Esophagus squamous epithelium (tissue), 5 donors: ENCODE results near the gene ARL8B. TPM values are rescaled to one million over a fixed set of nuclear protein-coding genes. Genes with fewer than 3 reads are reported as not detected.

Experiments used
- DNase-seq: peaks from one replicate; lab custom pipeline; 2025; lab: John Stamatoyannopoulos, UW
- H3K27ac ChIP-seq, 4 donors: fragments of 200-600 bp; sonication (generic); one replicate each; pipeline ENCODE4 v1.5.1; 2016 to 2019; ENCODE audit warnings: mild to moderate bottlenecking in 1 of 4
- H3K27me3 ChIP-seq, 4 donors: fragments of 200-600 bp; sonication (generic); 1 replicate in 3 of 4; 2 replicates in 1 of 4; pipeline versions ENCODE4 v1.5.1 to v1.6.0; 2017 to 2021; ENCODE audit warnings: antibody characterized with exemption in 1 of 4
- H3K36me3 ChIP-seq, 3 donors: fragments of 200-600 bp; sonication (generic); one replicate each; pipeline ENCODE4 v1.5.1; 2016 to 2019
- H3K4me1 ChIP-seq, 3 donors: fragments of 200-600 bp; sonication (generic); one replicate each; pipeline ENCODE4 v1.5.1; 2017 to 2019
- H3K4me3 ChIP-seq, 4 donors: fragments of 200-600 bp; sonication (generic); 1 replicate in 3 of 4; 2 replicates in 1 of 4; pipeline ENCODE4 v1.5.1; 2016 to 2019; ENCODE audit warnings: mild to moderate bottlenecking in 2 of 4, moderate library complexity in 1 of 4
- H3K9me3 ChIP-seq, 3 donors: fragments of 200-600 bp; sonication (generic); one replicate each; pipeline ENCODE4 v1.5.1; 2016 to 2019
- CTCF ChIP-seq, 6 experiments: fragments of 450-650 bp in 4 of 6; fragments of 200-600 bp in 2 of 6; sonication (generic) in 2 of 6; IDR thresholded peaks; one replicate each; pipeline ENCODE4 v1.5.1; 2016 to 2019; ENCODE audit warnings: antibody characterized with exemption in 6 of 6, mild to moderate bottlenecking in 4 of 6, moderate library complexity in 4 of 6
- POLR2A ChIP-seq, 4 donors: fragments of 450-650 bp; IDR thresholded peaks; one replicate each; pipeline ENCODE4 v1.6.1; 2017; ENCODE audit warnings: antibody characterized with exemption in 4 of 4, mild to moderate bottlenecking in 4 of 4, moderate library complexity in 3 of 4
- WGBS, 2 donors: methylation state at CpG; one replicate each; pipeline ENCODE4 v1.1.5; 2018; 5-methylcytosine and 5-hydroxymethylcytosine counted together
- intact Hi-C: fragments of 100-400 bp; cut with DNase I; formaldehyde crosslinking; loops from one replicate; pipeline ENCODE4 v1.15.0; 2022
- small RNA-seq, 4 donors: library from RNA; depleted of rRNA; stranded (forward); fragments of <200 nt; gene quantifications; one replicate each; pipeline ENCODE3, GENCODE V24; 2016
- total RNA-seq, 4 donors: library from RNA; depleted of rRNA; stranded (reverse); fragments of >200 nt; gene quantifications; one replicate each; pipeline ENCODE4 v1.1.0, GENCODE V29; 2016
- donor health status: DM: yes; HTN: yes; CAD: no.

ARL8B gene
- total RNA-seq, 4 donors from 2014 or later = 42.9 to 71.9 (median 51.7) TPM

GRCh38 chr3:5227812-5228211 lies 105.7 kb downstream of the ARL8B start:
- Histone ChIP-seq H3K36me3 (no peaks in the 10 kb centered on the region), H3K27ac (no peak overlapping the region), H3K4me3 (no peak overlapping the region), H3K9me3 (no peaks in the 10 kb centered on the region), H3K27me3 (peaks cover 0 to 30% (median 0%) of the 10 kb centered on the region in 4 donors), H3K4me1 (no peaks in the 10 kb centered on the region)
- TF ChIP-seq CTCF (IDR thresholded peaks at IDR 0.05) = no peak
- WGBS, 2 donors = 36 to 55% methylated on average over 5 to 6 of the region's 6 CpGs
- no peak for DNase-seq
- intact Hi-C loops = no loop called here

- no peaks in the 10 kb centered on the region for H3K36me3 ChIP-seq
- peaks cover 0 to 30% (median 0%) of the 10 kb centered on the region in 4 donors for H3K27me3 ChIP-seq
- no peak overlapping the region for H3K27ac ChIP-seq
- TF ChIP-seq POLR2A (IDR thresholded peaks at IDR 0.05) (no peak), CTCF (IDR thresholded peaks at IDR 0.05) (no peak)
- H3K9me3 ChIP-seq = no peaks in the 10 kb centered on the region
- H3K4me3 ChIP-seq = no peak overlapping the region
- no peak for DNase-seq
- no peaks in the 10 kb centered on the region for H3K4me1 ChIP-seq
- 47 to 63% methylated on average over 2 of the region's 2 CpGs for WGBS, 2 donors
- intact Hi-C loops = no loop called here
These were observed 107.3 kb downstream of the ARL8B start for GRCh38 chr3:5229414-5229813.

Small RNA genes within 50 kb of the gene (small RNA-seq; reads per million reads assigned to genes)
- gene AC090955.1 = 0 reads per million in 4 donors
- gene RF00019 = 0 reads per million in 4 donors

Other genes starting within 250 kb of the ARL8B start
- gene BHLHE40, start 142.9 kb upstream of the ARL8B start, total RNA-seq = 100 to 1,000 TPM; 124 to 194 (median 153) TPM
- 10 to 100 TPM; 25.0 to 56.6 (median 40.2) TPM for gene EDEM1, start 65.4 kb downstream of the ARL8B start, total RNA-seq